H54 (cell line): ENCODE measurements around the gene KLK5.
"Not testable (repeated sequence)": the region's sequence is repeated elsewhere in the genome, so short reads cannot be mapped to it uniquely, and the experiment has no call there.

ENCODE experiments used
- DNase-seq: peaks from one replicate; pipeline ENCODE4 v3.0.0; 2011; ENCODE audit warnings: low spot score, mixed read lengths; ENCODE audit not compliant: insufficient read length
- FAIRE-seq: peaks from 3 replicates; lab custom pipeline; 2011; peaks lifted over from hg19 to GRCh38; lab: Jason Lieb, UNC
- POLR2A ChIP-seq: IDR thresholded peaks from 2 replicates; pipeline ENCODE4 v1.6.1; 2011; ENCODE audit warnings: low read depth, mild to moderate bottlenecking, low read length

The KLK5 gene

GRCh38 chr19:50979758-50980157 lies 26.9 kb upstream of the KLK5 start:
- DNase-seq = no peak
- no peak for FAIRE-seq
- no peak for TF ChIP-seq POLR2A

GRCh38 chr19:50978772-50979390 lies 26.0 kb upstream of the KLK5 start:
- FAIRE-seq = no peak
- TF ChIP-seq POLR2A = no peak
- no peak for DNase-seq

- FAIRE-seq (no peak), DNase-seq (no peak)
- TF ChIP-seq POLR2A = no peak
Measured at GRCh38 chr19:50977626-50978025, 24.8 kb upstream of the KLK5 start.

- no peak for TF ChIP-seq POLR2A
- FAIRE-seq (peak; percentile 45), DNase-seq (peak; percentile 75)
Measured at GRCh38 chr19:50975766-50976165, 22.9 kb upstream of the KLK5 start.

- TF ChIP-seq POLR2A = no peak
- no peak for DNase-seq
- FAIRE-seq = no peak
Measured at GRCh38 chr19:50974702-50975556, 22.1 kb upstream of the KLK5 start.

GRCh38 chr19:50972795-50973376 lies 20.0 kb upstream of the KLK5 start:
- no peak for DNase-seq
- TF ChIP-seq POLR2A = no peak
- FAIRE-seq = no peak

- not testable (repeated sequence) for DNase-seq, FAIRE-seq
Measured at GRCh38 chr19:50969810-50970209, 17.0 kb upstream of the KLK5 start.

- DNase-seq (no peak), FAIRE-seq (no peak)
- TF ChIP-seq POLR2A = no peak
Measured at GRCh38 chr19:50969413-50969760, 16.5 kb upstream of the KLK5 start, which contains the start of gene KLK6. TSS of gene KLK6 (minus strand) at chr19:50969591. CDS start at chr19:50968104, 1,487 bp downstream.

- no peak for TF ChIP-seq POLR2A
- FAIRE-seq = no peak
- no peak for DNase-seq
Measured at GRCh38 chr19:50968716-50969412, 16.0 kb upstream of the KLK5 start.

- no peak for TF ChIP-seq POLR2A
- DNase-seq (no peak), FAIRE-seq (no peak)
Measured at GRCh38 chr19:50967929-50968715, 15.3 kb upstream of the KLK5 start.

- DNase-seq (no peak), FAIRE-seq (no peak)
- TF ChIP-seq POLR2A = no peak
Measured at GRCh38 chr19:50964266-50964665, 11.4 kb upstream of the KLK5 start.

GRCh38 chr19:50963381-50963780 lies 10.5 kb upstream of the KLK5 start:
- FAIRE-seq = no peak
- TF ChIP-seq POLR2A = no peak
- no peak for DNase-seq

GRCh38 chr19:50962245-50962644 lies 9.4 kb upstream of the KLK5 start:
- TF ChIP-seq POLR2A = no peak
- no peak for FAIRE-seq
- DNase-seq = no peak
